Panc1 (cell line): ENCODE results near the gene CRIM1. TPM values are rescaled to one million over a fixed set of nuclear protein-coding genes. Genes with fewer than 3 reads are reported as not detected.

Experiments
- ATAC-seq: fragments of 200-7000 bp; cut with Tn5 transposase; 2 replicates; pipeline ENCODE4 v1.9.1; 2020; ENCODE audit warnings: mild to moderate bottlenecking, moderate library complexity
- BruUV-seq: library from RNA; stranded (reverse); fragments of 400-500 nt; replicated peaks from 2 replicates; lab custom pipeline; 2021; lab: Mats Ljungman, UMichigan
- CTCF ChIA-PET: fragments of 300-600 bp; sonication (Branson Sonifier 250); formaldehyde crosslinking; loops from one replicate; lab custom pipeline; 2022; ENCODE audit warnings: antibody characterized with exemption; lab: Charles Lee
- POLR2A ChIA-PET: fragments of 300-600 bp; sonication (Branson Sonifier 250); formaldehyde crosslinking; loops from one replicate; lab custom pipeline; 2022; ENCODE audit warnings: antibody characterized with exemption; lab: Charles Lee
- DNase-seq: peaks from one replicate; pipeline ENCODE4 v3.0.0-alpha.2; 2010; ENCODE audit warnings: low read depth, low spot score
- H3K27ac ChIP-seq: 2 replicates; pipeline ENCODE4 v1.5.1; 2011; ENCODE audit warnings: mild to moderate bottlenecking, low read length, inconsistent platforms
- H3K27me3 ChIP-seq: fragments of 200-500 bp; sonication (Bioruptor generic); 2 replicates; pipeline ENCODE4 v1.6.0; 2014; ENCODE audit warnings: low read length, inconsistent platforms; ENCODE audit not compliant: control insufficient read depth, insufficient read depth
- H3K36me3 ChIP-seq: fragments of 200-500 bp; sonication (Bioruptor generic); 2 replicates; pipeline ENCODE4 v1.5.1; 2014; ENCODE audit warnings: inconsistent platforms, mild to moderate bottlenecking, low read length, moderate library complexity; ENCODE audit not compliant: control insufficient read depth, insufficient read depth
- H3K4me1 ChIP-seq: 2 replicates; pipeline ENCODE4 v1.5.1; 2011; ENCODE audit warnings: inconsistent platforms, mild to moderate bottlenecking, low read length, moderate library complexity; ENCODE audit not compliant: control insufficient read depth, insufficient read depth
- H3K4me3 ChIP-seq, 2 experiments: 2 replicates each; pipeline ENCODE4 v1.5.1; 2011 to 2012; ENCODE audit warnings: low read depth in 2 of 2, low read length in 2 of 2, mild to moderate bottlenecking in 2 of 2, inconsistent platforms in 1 of 2, moderate library complexity in 1 of 2
- H3K9me3 ChIP-seq: fragments of 200-500 bp; sonication (Bioruptor generic); 2 replicates; pipeline ENCODE4 v1.5.1; 2014; ENCODE audit warnings: low read depth, mild to moderate bottlenecking, inconsistent platforms, low read length, moderate library complexity; ENCODE audit not compliant: control insufficient read depth, insufficient read depth
- CTCF ChIP-seq: fragments of 450-650 bp; IDR thresholded peaks from 2 replicates; pipeline ENCODE4 v1.5.1; 2017; ENCODE audit warnings: mild to moderate bottlenecking
- POLR2AphosphoS5 ChIP-seq: IDR thresholded peaks from 2 replicates; pipeline ENCODE4 v1.6.1; 2012; ENCODE audit warnings: mild to moderate bottlenecking, low read depth, low read length, moderate library complexity
- REST ChIP-seq, 2 experiments: IDR thresholded peaks; 2 replicates each; pipeline ENCODE4 v1.6.1; 2011 to 2012; ENCODE audit warnings: low read depth in 2 of 2, control low read depth in 1 of 2, low read length in 1 of 2, mild to moderate bottlenecking in 1 of 2, moderate library complexity in 1 of 2; ENCODE audit not compliant: insufficient read depth in 1 of 2
- SIN3A ChIP-seq: IDR thresholded peaks from 2 replicates; pipeline ENCODE4 v1.6.1; 2012; ENCODE audit warnings: low read depth, mild to moderate bottlenecking, low read length, moderate library complexity, borderline replicate concordance; ENCODE audit not compliant: insufficient read depth
- TCF7L2 ChIP-seq: IDR thresholded peaks from 2 replicates; pipeline ENCODE4 v1.6.1; 2011; ENCODE audit warnings: mild to moderate bottlenecking, low read depth, low read length, inconsistent platforms
- in situ Hi-C: cut with HindIII; loops from 2 replicates; pipeline ENCODE4 v1.10.0; 2016; ENCODE audit warnings: low sequenced_read_pairs, low pct_unique_long_range_greater_than_20kb
- intact Hi-C: fragments of 100-400 bp; cut with micrococcal nuclease; formaldehyde crosslinking; loops from one replicate; pipeline ENCODE4 v1.10.0; 2022; ENCODE audit not compliant: unreplicated experiment
- total RNA-seq: library from RNA; stranded (reverse); gene quantifications from one replicate; pipeline ENCODE4 v1.2.1, GENCODE V29; 2021; ENCODE audit not compliant: unreplicated experiment

The CRIM1 gene
- total RNA-seq, 1 experiment from 2014 or later: 290 TPM

GRCh38 chr2:36476411-36476810, 120.8 kb downstream of the CRIM1 start:
- DNase-seq: no peak
- ChIA-PET POLR2A (no interaction called here), CTCF (no interaction called here)
- Histone ChIP-seq H3K36me3 (peaks cover 54% of the 10 kb centered on the region), H3K9me3 (peaks cover 57% of the 10 kb centered on the region), H3K27me3 (no peaks in the 10 kb centered on the region), H3K4me3 (no peak overlapping the region), H3K4me1 (peaks cover 40% of the 10 kb centered on the region), H3K27ac (peak overlapping the region; percentile 98)
- TF ChIP-seq SIN3A (no peak), POLR2AphosphoS5 (no peak), TCF7L2 (peak; percentile 68; the same call in 1 of the 2 replicates)
- intact Hi-C loops: no loop called here
- BruUV-seq: no TSS peak
- no peak for ATAC-seq
- in situ Hi-C loops: no loop called here

GRCh38 chr2:36477315-36477714, 121.7 kb downstream of the CRIM1 start:
- Histone ChIP-seq H3K27me3 (no peaks in the 10 kb centered on the region), H3K27ac (peak overlapping the region; percentile 98), H3K36me3 (peaks cover 60% of the 10 kb centered on the region), H3K4me1 (peaks cover 49% of the 10 kb centered on the region), H3K9me3 (peaks cover 50% of the 10 kb centered on the region), H3K4me3 (no peak overlapping the region)
- no TSS peak for BruUV-seq
- TF ChIP-seq SIN3A (no peak), REST (IDR thresholded peaks at IDR 0.05; ENCODE audit: insufficient read depth in 1 of 2, low read depth in 2 of 2, low read length in 1 of 2) (no peak), POLR2AphosphoS5 (no peak), CTCF (no peak), TCF7L2 (no peak)
- in situ Hi-C loops: no loop called here
- intact Hi-C loops: no loop called here
- ChIA-PET POLR2A (interaction anchor here (0.6 kb wide), 1 partner anchor 95 kb away, joined by 3 read pairs; no protein-coding TSS in a partner anchor), CTCF (no interaction called here)
- ATAC-seq: no peak
- no peak for DNase-seq

GRCh38 chr2:36477746-36478145, 122.2 kb downstream of the CRIM1 start:
- BruUV-seq: no TSS peak
- TF ChIP-seq SIN3A (no peak), TCF7L2 (no peak), CTCF (no peak), REST (IDR thresholded peaks at IDR 0.05; ENCODE audit: insufficient read depth in 1 of 2, low read depth in 2 of 2, low read length in 1 of 2) (no peak), POLR2AphosphoS5 (no peak; the same call in 1 of the 2 replicates)
- no peaks in the 10 kb centered on the region for H3K27me3 ChIP-seq
- DNase-seq (no peak), ATAC-seq (peak; percentile 47)
- ChIA-PET POLR2A (interaction anchor here (0.6 kb wide), 1 partner anchor 95 kb away, joined by 3 read pairs; no protein-coding TSS in a partner anchor), CTCF (no interaction called here)
- peaks cover 54% of the 10 kb centered on the region for H3K4me1 ChIP-seq
- in situ Hi-C loops (no loop called here), intact Hi-C loops (no loop called here)
- H3K27ac ChIP-seq: peak overlapping the region; percentile 98
- H3K4me3 ChIP-seq: no peak overlapping the region
- H3K9me3 ChIP-seq: peaks cover 46% of the 10 kb centered on the region
- peaks cover 64% of the 10 kb centered on the region for H3K36me3 ChIP-seq
